ENCODE data around the gene BET1.

GRCh38 chr7:94004024-94004951, at the start of gene BET1:
- TF ChIP-seq CTCF (IDR thresholded peaks at IDR 0.05; ENCODE audit: low read depth, low read length) (no peak), MYC (IDR thresholded peaks at IDR 0.05; ENCODE audit: low read depth, low read length) (peak; percentile 65), POLR2A (IDR thresholded peaks at IDR 0.05; ENCODE audit: extremely low read depth, insufficient read length) (peak; percentile 80)
